Activated T-cell treated with anti-CD3 and anti-CD28 coated beads, Interleukin-2, amount 50 U/mL, for 4 hours (primary cell): Measurements from ENCODE around the gene CDKAL1. TPM values are rescaled to one million over a fixed set of nuclear protein-coding genes. Genes with fewer than 3 reads are reported as not detected.

Experiments
- ATAC-seq, 2 donors: fragments of 200-7000 bp; cut with Tn5 transposase; one replicate each; pipeline ENCODE4 v1.10.0; 2021
- DNase-seq: peaks from one replicate; pipeline ENCODE4 v3.0.0-alpha.2; 2020
- H3K27me3 Mint-ChIP-seq: one replicate; pipeline ENCODE4 v1.8.0; 2021; ENCODE audit warnings: low read depth, mixed read lengths
- H3K36me3 Mint-ChIP-seq: one replicate; pipeline ENCODE4 v1.8.0; 2022; ENCODE audit warnings: mixed read lengths; ENCODE audit not compliant: insufficient read depth
- H3K4me1 Mint-ChIP-seq: one replicate; pipeline ENCODE4 v1.8.0; 2021; ENCODE audit warnings: low read depth, mixed read lengths
- H3K4me3 Mint-ChIP-seq: one replicate; pipeline ENCODE4 v1.8.0; 2021; ENCODE audit warnings: mild to moderate bottlenecking, moderate library complexity, mixed read lengths
- H3K9me3 Mint-ChIP-seq: one replicate; pipeline ENCODE4 v1.8.0; 2021; ENCODE audit warnings: mixed read lengths
- total RNA-seq, 3 donors: library from RNA; stranded (reverse); gene quantifications; one replicate each; pipeline ENCODE4 v1.2.1, GENCODE V29; 2021

CDKAL1 gene
- total RNA-seq, 3 donors from 2014 or later: 23.2 to 26.0 (median 23.6) TPM

DNA sequence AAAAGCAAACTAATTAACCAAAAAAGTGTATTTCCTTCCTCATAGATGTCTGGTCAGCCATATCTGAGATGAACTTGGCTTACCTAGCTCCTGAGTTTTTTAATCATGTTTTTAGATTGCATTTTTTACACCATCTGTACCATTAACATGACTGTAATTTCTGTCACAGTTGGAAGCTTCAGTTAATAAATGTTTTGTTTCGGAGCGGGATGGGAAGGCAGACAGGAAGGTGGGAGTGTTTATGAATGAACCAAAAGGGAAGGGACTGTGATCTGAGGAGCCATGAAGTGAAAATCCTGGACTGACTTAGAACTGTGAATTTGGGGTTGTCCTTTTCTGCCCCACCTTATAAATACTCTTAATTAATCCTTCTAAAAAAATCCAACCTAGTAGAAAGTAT is 613.7 kb downstream of the CDKAL1 start:
- Mint-ChIP-seq H3K4me3 (no peak overlapping the region), H3K36me3 (peaks cover 9% of the 10 kb centered on the region), H3K27me3 (no peaks in the 10 kb centered on the region), H3K4me1 (no peaks in the 10 kb centered on the region), H3K9me3 (no peaks in the 10 kb centered on the region)
- ATAC-seq: no peak
- DNase-seq: no peak

DNA sequence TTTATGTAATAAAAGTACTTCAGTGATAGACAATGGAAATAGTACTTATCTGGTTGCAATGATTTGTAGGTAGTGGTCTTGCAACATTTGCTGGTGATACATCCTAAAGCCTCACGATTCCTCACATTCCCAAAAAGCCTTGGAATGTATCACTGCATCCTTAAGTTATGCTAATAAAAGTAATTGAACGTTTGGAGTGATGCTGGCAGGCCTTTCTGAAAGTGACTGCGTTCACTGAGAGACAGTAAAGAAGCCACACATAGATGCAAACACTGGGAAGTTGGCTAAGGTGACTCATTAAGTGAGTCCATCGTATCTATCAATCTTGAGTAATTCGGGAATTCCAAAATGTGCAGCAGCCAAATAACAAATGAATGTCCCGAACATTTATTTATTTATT is 615.2 kb downstream of the CDKAL1 start:
- Mint-ChIP-seq H3K27me3 (no peaks in the 10 kb centered on the region), H3K4me1 (no peaks in the 10 kb centered on the region)

DNA sequence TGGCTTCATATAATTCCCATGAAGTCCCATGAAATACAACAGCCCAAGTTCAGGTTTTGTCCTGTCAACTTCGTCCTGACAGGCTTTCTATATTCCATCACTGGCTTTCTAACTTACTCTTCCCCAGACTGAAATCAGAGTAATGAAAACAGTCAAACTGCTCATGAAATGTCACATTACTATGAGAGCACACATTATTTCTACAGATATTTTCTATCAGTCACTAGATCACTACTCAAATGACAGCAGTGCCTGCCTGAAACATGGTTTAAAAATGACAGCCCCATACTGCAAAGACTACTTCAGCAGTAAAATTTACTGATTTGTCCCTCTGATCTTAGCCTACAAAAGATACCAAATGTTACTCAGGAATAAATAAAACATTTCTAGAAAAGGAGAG is 616.4 kb downstream of the CDKAL1 start:
- Mint-ChIP-seq H3K36me3 (peaks cover 9% of the 10 kb centered on the region), H3K4me1 (no peaks in the 10 kb centered on the region), H3K4me3 (no peak overlapping the region), H3K27me3 (no peaks in the 10 kb centered on the region), H3K9me3 (no peaks in the 10 kb centered on the region)
- DNase-seq: no peak
- no peak for ATAC-seq

More for the DNA sequence above, 615.2 kb downstream of the CDKAL1 start:
- Mint-ChIP-seq H3K4me3 (no peak overlapping the region), H3K36me3 (peaks cover 9% of the 10 kb centered on the region), H3K9me3 (no peaks in the 10 kb centered on the region)
- no peak for DNase-seq
- ATAC-seq: no peak

DNA sequence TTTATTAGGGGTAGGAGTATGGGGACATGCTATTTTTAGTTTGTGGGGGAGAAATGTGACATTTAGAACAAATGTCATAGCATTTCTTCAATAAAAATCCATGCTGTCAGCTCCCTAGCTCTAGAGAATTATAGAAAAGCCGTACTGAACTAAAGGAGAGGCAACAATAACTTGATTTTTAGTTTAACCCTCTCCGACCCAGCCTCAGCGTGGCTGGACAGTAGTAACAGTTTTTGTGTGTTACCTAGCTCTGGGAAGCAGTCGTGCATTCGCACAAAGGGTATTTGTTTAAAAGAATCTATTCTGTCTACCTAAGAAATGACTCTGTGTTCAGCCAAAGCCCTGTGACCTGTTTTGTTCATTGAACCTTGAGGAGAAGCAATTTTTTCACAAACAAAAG is 616.9 kb downstream of the CDKAL1 start:
- Mint-ChIP-seq H3K36me3 (peaks cover 9% of the 10 kb centered on the region), H3K4me1 (no peaks in the 10 kb centered on the region), H3K4me3 (no peak overlapping the region)

DNA sequence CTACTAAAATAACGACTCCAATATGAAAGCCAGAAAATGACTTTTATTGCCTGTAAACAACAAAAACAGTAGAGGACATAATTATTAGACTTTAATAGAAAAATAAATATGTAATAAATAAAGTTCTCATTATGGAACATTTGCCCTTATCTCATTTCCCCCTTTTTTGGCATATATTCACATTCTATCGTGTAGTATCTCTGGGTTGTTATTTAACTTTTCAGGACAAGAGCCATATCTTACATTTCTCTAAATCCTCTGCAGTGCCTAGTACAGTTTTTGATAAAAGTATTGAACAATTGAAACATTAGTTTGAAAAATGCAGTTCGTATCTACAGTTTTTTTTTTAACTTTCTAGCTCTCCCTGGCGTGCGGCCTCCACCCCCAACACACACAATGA is 617.3 kb downstream of the CDKAL1 start:
- no peaks in the 10 kb centered on the region for H3K4me1 Mint-ChIP-seq
- H3K36me3 Mint-ChIP-seq: peaks cover 9% of the 10 kb centered on the region
- DNase-seq (no peak), ATAC-seq (no peak)
- no peaks in the 10 kb centered on the region for H3K27me3 Mint-ChIP-seq
- no peaks in the 10 kb centered on the region for H3K9me3 Mint-ChIP-seq
- H3K4me3 Mint-ChIP-seq: no peak overlapping the region

More for the DNA sequence above, 616.9 kb downstream of the CDKAL1 start:
- no peaks in the 10 kb centered on the region for H3K9me3 Mint-ChIP-seq
- ATAC-seq: no peak
- no peaks in the 10 kb centered on the region for H3K27me3 Mint-ChIP-seq
- no peak for DNase-seq

DNA sequence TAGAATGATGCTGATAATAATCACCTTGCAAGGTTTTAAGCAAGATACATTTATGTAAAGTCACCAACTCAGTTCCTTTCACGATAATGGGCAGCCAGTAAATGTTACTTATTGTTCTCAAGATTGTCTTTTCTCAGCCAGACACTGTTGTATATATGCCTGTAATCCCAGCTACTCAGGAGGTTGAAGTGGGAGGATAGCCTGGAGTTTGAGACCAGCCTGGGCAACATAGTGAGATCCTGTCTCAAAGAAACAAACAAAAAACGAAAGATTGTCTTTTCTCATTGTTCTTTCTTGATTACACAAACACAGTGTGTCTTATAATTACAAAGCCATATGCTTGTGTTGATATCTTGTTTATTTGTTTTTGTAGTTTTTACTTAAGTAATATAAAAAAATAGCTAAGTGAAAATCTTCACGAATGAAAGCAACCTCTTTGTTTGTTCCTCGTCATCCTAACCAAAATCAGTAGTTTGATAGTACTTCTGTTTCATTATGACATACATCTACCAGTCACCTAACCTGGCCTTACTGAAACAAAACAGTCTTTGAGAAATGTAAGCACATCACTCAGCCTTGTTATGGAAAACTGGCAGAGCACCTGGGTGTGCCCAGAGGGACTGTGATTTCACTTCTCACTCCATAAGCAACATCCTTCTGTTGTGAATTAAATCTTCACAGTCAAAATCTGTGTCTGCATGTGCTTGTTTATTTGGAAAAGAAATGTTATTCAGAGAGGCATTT is 623.1 kb downstream of the CDKAL1 start:
- Mint-ChIP-seq H3K36me3 (no peaks in the 10 kb centered on the region), H3K9me3 (no peaks in the 10 kb centered on the region), H3K4me3 (no peak overlapping the region), H3K27me3 (no peaks in the 10 kb centered on the region), H3K4me1 (no peaks in the 10 kb centered on the region)
- ATAC-seq: no peak
- no peak for DNase-seq

DNA sequence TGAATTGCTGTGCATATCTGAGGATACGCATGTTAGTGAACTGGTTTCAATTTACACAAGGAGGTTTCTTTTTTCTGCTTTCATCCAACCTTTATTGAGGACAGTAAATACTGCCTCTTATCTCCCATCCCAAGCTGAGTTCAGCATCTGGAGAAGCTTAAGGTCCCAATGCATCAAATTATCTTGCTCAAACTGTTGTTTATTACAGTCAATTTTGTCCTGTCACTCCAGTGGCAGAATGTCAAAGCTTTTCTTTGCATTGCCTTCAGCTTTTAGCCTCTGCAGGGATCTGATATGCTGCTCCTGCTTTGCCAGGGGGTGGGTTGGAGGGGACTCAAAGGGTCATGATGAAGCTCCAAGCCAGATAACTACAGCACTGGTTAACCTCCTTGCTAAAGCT is 623.9 kb downstream of the CDKAL1 start:
- no peaks in the 10 kb centered on the region for H3K27me3 Mint-ChIP-seq
- no peaks in the 10 kb centered on the region for H3K9me3 Mint-ChIP-seq
- no peak overlapping the region for H3K4me3 Mint-ChIP-seq
- no peaks in the 10 kb centered on the region for H3K4me1 Mint-ChIP-seq
- ATAC-seq (no peak), DNase-seq (no peak)
- H3K36me3 Mint-ChIP-seq: no peaks in the 10 kb centered on the region

DNA sequence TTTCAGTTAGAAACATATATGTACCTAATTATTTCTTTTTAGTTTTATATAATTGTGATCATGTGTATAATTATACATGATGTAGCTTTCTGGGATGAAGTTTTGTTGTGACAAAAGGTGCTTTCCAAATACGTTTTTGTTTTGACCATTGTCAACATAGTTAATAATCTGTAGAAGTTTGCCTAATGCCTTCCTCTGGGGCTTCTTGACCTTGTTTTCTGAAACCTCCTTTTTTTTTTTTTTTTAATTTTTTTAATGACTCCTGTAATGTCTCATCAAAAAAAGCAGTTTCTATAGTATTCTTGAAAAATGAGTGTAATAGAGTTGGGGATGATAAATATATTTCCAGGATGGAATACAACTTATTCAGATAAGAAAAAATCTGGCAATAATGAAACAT is 624.6 kb downstream of the CDKAL1 start:
- ATAC-seq (no peak), DNase-seq (no peak)
- H3K9me3 Mint-ChIP-seq: no peaks in the 10 kb centered on the region
- H3K4me3 Mint-ChIP-seq: no peak overlapping the region
- H3K36me3 Mint-ChIP-seq: no peaks in the 10 kb centered on the region
- H3K27me3 Mint-ChIP-seq: no peaks in the 10 kb centered on the region
- H3K4me1 Mint-ChIP-seq: peaks cover 3% of the 10 kb centered on the region

DNA sequence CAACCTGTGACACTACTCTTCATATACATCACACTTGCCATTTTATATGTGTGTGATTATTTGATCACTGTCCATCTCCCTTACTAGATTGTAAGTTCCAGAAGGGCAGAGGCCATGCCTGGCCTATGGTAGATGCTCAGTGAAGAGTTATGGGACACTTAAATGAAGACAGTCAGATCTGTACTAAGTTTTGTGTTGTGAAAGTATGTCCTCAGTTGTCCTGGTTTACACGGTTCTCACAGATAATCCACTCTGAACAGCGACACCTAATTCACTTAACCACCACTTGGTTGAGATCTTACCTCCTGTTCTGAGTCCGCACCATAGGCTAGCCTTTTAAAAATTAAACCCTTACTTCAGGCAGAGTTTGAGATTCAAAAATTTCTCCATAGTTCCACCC is 625.2 kb downstream of the CDKAL1 start:
- DNase-seq (no peak), ATAC-seq (no peak)
- H3K36me3 Mint-ChIP-seq: no peaks in the 10 kb centered on the region
- H3K4me3 Mint-ChIP-seq: no peak overlapping the region
- peaks cover 6% of the 10 kb centered on the region for H3K4me1 Mint-ChIP-seq
- H3K9me3 Mint-ChIP-seq: no peaks in the 10 kb centered on the region
- no peaks in the 10 kb centered on the region for H3K27me3 Mint-ChIP-seq

DNA sequence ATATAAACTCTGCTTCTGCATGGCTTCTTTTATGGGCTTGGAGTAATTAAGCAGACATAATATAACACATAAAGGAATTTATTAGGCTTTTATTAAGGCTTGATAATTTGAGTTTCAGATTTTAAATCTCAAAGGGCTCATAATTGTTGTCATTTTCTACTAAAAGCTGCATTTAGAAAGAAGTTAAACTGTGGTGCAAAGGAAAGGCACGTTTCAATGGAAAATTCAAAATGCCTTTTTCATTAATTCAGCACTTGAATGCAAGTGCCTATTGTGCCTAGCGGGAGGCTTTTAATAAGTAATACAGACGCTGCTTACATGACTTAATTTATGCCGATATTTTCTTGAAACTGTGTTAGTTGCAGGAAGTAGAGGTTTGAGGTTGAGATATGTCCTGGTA is 627.5 kb downstream of the CDKAL1 start:
- peaks cover 12% of the 10 kb centered on the region for H3K4me1 Mint-ChIP-seq
- peaks cover 5% of the 10 kb centered on the region for H3K36me3 Mint-ChIP-seq
- no peak overlapping the region for H3K4me3 Mint-ChIP-seq
- no peak for ATAC-seq
- no peaks in the 10 kb centered on the region for H3K9me3 Mint-ChIP-seq
- DNase-seq: no peak
- no peaks in the 10 kb centered on the region for H3K27me3 Mint-ChIP-seq

DNA sequence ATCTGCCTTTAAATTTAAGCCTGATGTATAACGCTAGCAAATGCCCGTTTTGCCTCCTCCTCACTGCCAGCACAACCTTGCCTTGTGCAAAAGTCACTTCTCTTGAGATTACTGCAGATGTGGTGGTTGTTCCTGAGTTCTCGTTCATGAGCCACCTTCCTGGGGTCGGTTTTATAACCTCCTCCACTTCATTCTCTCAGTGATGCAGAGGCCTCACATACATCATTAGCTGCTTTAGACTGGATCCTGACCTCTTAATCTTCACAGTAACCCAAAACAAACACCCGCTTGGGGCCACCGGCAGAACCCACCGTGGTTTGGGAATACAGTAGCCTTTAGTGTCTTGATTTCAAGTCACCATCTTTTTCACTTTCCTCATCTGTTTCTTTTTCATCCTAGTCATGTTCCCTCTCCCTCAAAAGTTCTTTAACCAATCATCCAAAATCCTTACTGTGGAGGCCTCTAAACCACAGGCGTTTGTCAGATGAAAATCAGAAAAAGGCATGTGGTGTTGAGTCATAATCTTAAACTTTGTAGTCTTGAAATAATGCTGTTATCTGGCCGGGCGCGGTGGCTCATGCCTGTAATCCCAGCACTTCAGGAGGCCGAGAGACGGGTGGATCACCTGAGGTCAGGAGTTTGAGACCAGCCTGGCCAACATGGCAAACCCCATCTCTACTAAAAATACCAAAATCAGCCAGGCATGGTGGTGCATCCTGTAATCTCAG is 629.0 kb downstream of the CDKAL1 start:
- ATAC-seq (no peak), DNase-seq (no peak)
- H3K27me3 Mint-ChIP-seq: no peaks in the 10 kb centered on the region
- no peak overlapping the region for H3K4me3 Mint-ChIP-seq
- H3K9me3 Mint-ChIP-seq: no peaks in the 10 kb centered on the region
- peaks cover 9% of the 10 kb centered on the region for H3K36me3 Mint-ChIP-seq
- peaks cover 12% of the 10 kb centered on the region for H3K4me1 Mint-ChIP-seq

DNA sequence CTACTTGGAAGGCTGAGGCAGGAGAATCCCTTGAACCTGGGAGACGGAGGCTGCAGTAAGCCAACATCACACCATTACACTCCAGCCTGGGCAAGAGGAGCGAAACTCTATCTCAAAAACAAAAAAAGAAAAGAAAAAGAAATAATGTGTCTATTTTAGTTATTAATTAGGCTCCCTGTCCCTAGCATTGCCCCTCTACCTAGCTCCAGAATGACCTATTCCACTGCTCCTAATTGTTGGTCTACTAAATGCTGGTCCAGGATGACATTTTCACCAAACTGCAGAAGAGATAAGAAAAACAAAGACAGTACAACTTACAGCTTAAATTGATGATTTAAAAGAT is 629.6 kb downstream of the CDKAL1 start:
- no peaks in the 10 kb centered on the region for H3K9me3 Mint-ChIP-seq
- no peak overlapping the region for H3K4me3 Mint-ChIP-seq
- H3K27me3 Mint-ChIP-seq: no peaks in the 10 kb centered on the region
- H3K36me3 Mint-ChIP-seq: peaks cover 10% of the 10 kb centered on the region
- DNase-seq (no peak), ATAC-seq (no peak)
- peaks cover 12% of the 10 kb centered on the region for H3K4me1 Mint-ChIP-seq

DNA sequence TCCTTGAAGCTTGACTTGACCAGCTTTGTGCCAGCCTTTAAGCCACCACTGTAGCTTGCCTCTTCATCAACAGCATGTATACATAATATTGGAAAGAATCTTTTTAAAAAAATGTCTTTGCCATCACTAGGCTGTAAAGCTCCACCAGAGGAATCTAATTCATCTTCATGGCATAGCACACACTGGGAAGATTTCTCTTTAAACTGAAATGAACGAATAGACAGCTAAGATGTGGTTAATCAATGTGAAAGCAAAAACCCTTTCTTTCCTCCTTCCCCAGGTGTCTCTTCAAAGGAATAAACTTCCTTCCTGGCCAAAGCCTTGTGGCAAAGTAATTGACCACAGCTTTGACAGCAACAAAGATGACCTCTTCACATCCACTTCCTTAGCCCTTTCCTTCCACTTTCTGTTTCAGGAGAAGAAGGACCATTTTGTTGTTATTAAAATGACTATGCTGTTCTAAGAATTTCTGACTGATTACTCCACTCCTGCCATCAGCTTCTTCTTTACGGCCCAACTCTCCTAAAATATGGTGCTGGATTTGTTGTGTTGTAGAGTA is 630.6 kb downstream of the CDKAL1 start:
- Mint-ChIP-seq H3K9me3 (no peaks in the 10 kb centered on the region), H3K4me1 (peaks cover 12% of the 10 kb centered on the region), H3K36me3 (peaks cover 16% of the 10 kb centered on the region), H3K27me3 (no peaks in the 10 kb centered on the region), H3K4me3 (no peak overlapping the region)
- DNase-seq (no peak), ATAC-seq (no peak)

DNA sequence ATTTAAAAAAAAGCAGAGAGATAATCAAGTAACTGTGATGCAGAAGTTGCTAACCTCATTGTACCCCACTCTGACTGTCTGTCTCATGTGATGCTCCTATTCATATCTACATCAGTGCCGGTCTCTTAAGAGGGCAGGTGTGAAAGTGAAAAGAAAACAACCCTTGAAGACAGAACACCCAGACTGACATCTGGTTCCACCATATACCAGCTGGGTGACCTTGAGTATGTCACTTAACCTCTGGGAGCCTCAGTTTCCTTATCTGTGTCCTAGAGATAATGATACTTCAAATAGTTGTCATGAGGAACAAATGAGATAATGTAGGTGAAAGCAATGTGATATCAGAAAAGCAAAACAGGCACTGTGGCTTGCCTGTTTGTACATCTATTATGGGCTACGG is 632.5 kb downstream of the CDKAL1 start:
- no peak for ATAC-seq
- no peak for DNase-seq
- H3K9me3 Mint-ChIP-seq: no peaks in the 10 kb centered on the region

DNA sequence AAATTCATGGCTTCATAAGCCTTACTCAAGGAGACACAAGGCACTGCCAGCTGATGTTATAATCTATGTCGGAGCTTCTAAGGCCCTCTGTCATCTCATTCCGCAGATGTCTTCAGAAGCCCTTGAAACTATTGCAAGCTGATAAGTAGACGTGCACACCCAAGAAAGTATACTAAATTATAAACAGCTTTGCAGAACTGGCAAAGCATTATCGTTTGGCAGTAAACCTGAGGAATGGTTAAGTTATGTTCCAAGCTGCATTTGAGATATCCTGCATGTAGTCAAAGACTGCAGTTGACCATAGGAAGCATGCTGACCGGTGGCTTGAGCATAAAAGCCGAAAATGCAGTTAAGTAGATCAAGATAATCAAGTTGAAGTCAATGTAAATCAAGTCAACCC is 633.5 kb downstream of the CDKAL1 start:
- ATAC-seq (no peak), DNase-seq (no peak)
- peaks cover 12% of the 10 kb centered on the region for H3K4me1 Mint-ChIP-seq
- no peaks in the 10 kb centered on the region for H3K27me3 Mint-ChIP-seq
- no peaks in the 10 kb centered on the region for H3K9me3 Mint-ChIP-seq
- peaks cover 18% of the 10 kb centered on the region for H3K36me3 Mint-ChIP-seq
- H3K4me3 Mint-ChIP-seq: no peak overlapping the region

More for the DNA sequence above, 632.5 kb downstream of the CDKAL1 start:
- peaks cover 12% of the 10 kb centered on the region for H3K4me1 Mint-ChIP-seq
- no peaks in the 10 kb centered on the region for H3K27me3 Mint-ChIP-seq
- no peak overlapping the region for H3K4me3 Mint-ChIP-seq
- peaks cover 18% of the 10 kb centered on the region for H3K36me3 Mint-ChIP-seq
